ENCODE data around the gene VPS33B.

VPS33B gene

GRCh38 chr15:91039996-91040395 lies 17.6 kb upstream of the VPS33B start:
- no peak for TF ChIP-seq EZH2phosphoT487 (conservative IDR thresholded peaks at IDR 0.05; ENCODE audit: low read length)
- no peak for TF ChIP-seq CTCF (IDR thresholded peaks at IDR 0.05; ENCODE audit: insufficient read depth, low read length, poor library complexity, severe bottlenecking)
- Histone ChIP-seq H3K9me2 (replicated peaks; ENCODE audit: insufficient read depth, low read length) (no peaks in the 10 kb centered on the region), H3K4me3 (ENCODE audit: insufficient read depth, low read length, poor library complexity, severe bottlenecking) (no peak overlapping the region), H3K9ac (ENCODE audit: low read length) (no peak overlapping the region), H3K9me3 (ENCODE audit: insufficient read depth, low read length) (no peaks in the 10 kb centered on the region), H2AFZ (ENCODE audit: low read depth, low read length, severe bottlenecking) (no peak overlapping the region), H3K27me3 (ENCODE audit: low read length) (no peaks in the 10 kb centered on the region), H3K36me3 (ENCODE audit: low read length) (no peaks in the 10 kb centered on the region), H4K20me1 (ENCODE audit: low read depth, low read length) (no peaks in the 10 kb centered on the region), H3K4me2 (ENCODE audit: low read depth, low read length, poor library complexity, severe bottlenecking) (no peak overlapping the region), H3F3A (ENCODE audit: insufficient read depth) (no peaks in the 10 kb centered on the region), H3K79me2 (ENCODE audit: insufficient read depth, low read length) (no peaks in the 10 kb centered on the region), H3K27ac (ENCODE audit: low read depth, low read length) (no peak overlapping the region)

GRCh38 chr15:91032919-91033803 lies 10.8 kb upstream of the VPS33B start:
- Histone ChIP-seq H3F3A (ENCODE audit: insufficient read depth) (no peaks in the 10 kb centered on the region), H3K4me3 (ENCODE audit: insufficient read depth, low read length, poor library complexity, severe bottlenecking) (no peak overlapping the region), H3K27me3 (ENCODE audit: low read length) (no peaks in the 10 kb centered on the region), H3K36me3 (ENCODE audit: low read length) (no peaks in the 10 kb centered on the region), H3K79me2 (ENCODE audit: insufficient read depth, low read length) (no peaks in the 10 kb centered on the region), H3K9ac (ENCODE audit: low read length) (no peak overlapping the region), H3K4me2 (ENCODE audit: low read depth, low read length, poor library complexity, severe bottlenecking) (no peak overlapping the region), H4K20me1 (ENCODE audit: low read depth, low read length) (no peaks in the 10 kb centered on the region), H2AFZ (ENCODE audit: low read depth, low read length, severe bottlenecking) (no peak overlapping the region), H3K9me3 (ENCODE audit: insufficient read depth, low read length) (no peaks in the 10 kb centered on the region), H3K27ac (ENCODE audit: low read depth, low read length) (no peak overlapping the region), H3K9me2 (replicated peaks; ENCODE audit: insufficient read depth, low read length) (no peaks in the 10 kb centered on the region)
- TF ChIP-seq EZH2phosphoT487 (conservative IDR thresholded peaks at IDR 0.05; ENCODE audit: low read length) (no peak), CTCF (IDR thresholded peaks at IDR 0.05; ENCODE audit: insufficient read depth, low read length, poor library complexity, severe bottlenecking) (peak; percentile 63)

- TF ChIP-seq CTCF (IDR thresholded peaks at IDR 0.05; ENCODE audit: insufficient read depth, low read length, poor library complexity, severe bottlenecking) (no peak), EZH2phosphoT487 (conservative IDR thresholded peaks at IDR 0.05; ENCODE audit: low read length) (no peak)
- Histone ChIP-seq H3K9me3 (ENCODE audit: insufficient read depth, low read length) (no peaks in the 10 kb centered on the region), H3K4me3 (ENCODE audit: insufficient read depth, low read length, poor library complexity, severe bottlenecking) (no peak overlapping the region), H3K79me2 (ENCODE audit: insufficient read depth, low read length) (no peaks in the 10 kb centered on the region), H3K27ac (ENCODE audit: low read depth, low read length) (no peak overlapping the region), H3K9ac (ENCODE audit: low read length) (no peak overlapping the region), H3F3A (ENCODE audit: insufficient read depth) (no peaks in the 10 kb centered on the region), H3K9me2 (replicated peaks; ENCODE audit: insufficient read depth, low read length) (no peaks in the 10 kb centered on the region), H3K36me3 (ENCODE audit: low read length) (no peaks in the 10 kb centered on the region), H2AFZ (ENCODE audit: low read depth, low read length, severe bottlenecking) (no peak overlapping the region), H3K27me3 (ENCODE audit: low read length) (no peaks in the 10 kb centered on the region), H4K20me1 (ENCODE audit: low read depth, low read length) (no peaks in the 10 kb centered on the region), H3K4me2 (ENCODE audit: low read depth, low read length, poor library complexity, severe bottlenecking) (no peak overlapping the region)
These were observed 9.4 kb upstream of the VPS33B start for GRCh38 chr15:91031796-91032195.

Data from SU-DHL-6 (cell line).